Thyroid gland (tissue), 4 donors: Measurements from ENCODE around the gene NUCB2. TPM values are rescaled to one million over a fixed set of nuclear protein-coding genes. Genes with fewer than 3 reads are reported as not detected.
"Not testable (repeated sequence)": the region's sequence is repeated elsewhere in the genome, so short reads cannot be mapped to it uniquely, and the experiment has no call there.

ENCODE experiments used
- DNase-seq, 2 donors: peaks; one replicate each; pipeline ENCODE4 v3.0.0-alpha.2; 2019
- H3K27ac ChIP-seq, 3 donors: fragments of 200-600 bp; sonication (generic); 1 replicate in 2 of 3; 2 replicates in 1 of 3; pipeline ENCODE4 v1.5.1; 2016 to 2019; ENCODE audit warnings: mild to moderate bottlenecking in 1 of 3, moderate library complexity in 1 of 3
- H3K27me3 ChIP-seq: fragments of 200-600 bp; sonication (generic); one replicate; pipeline ENCODE4 v1.5.1; 2019
- H3K36me3 ChIP-seq, 2 donors: fragments of 200-600 bp; sonication (generic); one replicate each; pipeline ENCODE4 v1.5.1; 2016 to 2019
- H3K4me1 ChIP-seq, 2 donors: fragments of 200-600 bp; sonication (generic); one replicate each; pipeline ENCODE4 v1.5.1; 2017 to 2019
- H3K4me3 ChIP-seq, 3 donors: fragments of 200-600 bp; sonication (generic); replicated peaks in 1 of 3; 1 replicate in 2 of 3; 2 replicates in 1 of 3; pipeline ENCODE4 v1.5.1; 2016; ENCODE audit warnings: mild to moderate bottlenecking in 1 of 3
- H3K9me3 ChIP-seq: fragments of 200-600 bp; sonication (generic); one replicate; pipeline ENCODE4 v1.5.1; 2017
- CTCF ChIP-seq, 6 experiments: fragments of 200-600 bp in 3 of 6; fragments of 450-650 bp in 3 of 6; sonication (generic) in 3 of 6; IDR thresholded peaks; one replicate each; pipeline ENCODE4 v1.5.1; 2016 to 2019; ENCODE audit warnings: antibody characterized with exemption in 6 of 6, mild to moderate bottlenecking in 2 of 6, inconsistent platforms in 1 of 6, moderate library complexity in 1 of 6
- POLR2A ChIP-seq, 2 donors: fragments of 450-650 bp; IDR thresholded peaks; one replicate each; pipeline ENCODE4 v1.6.1; 2017; ENCODE audit warnings: antibody characterized with exemption in 2 of 2, mild to moderate bottlenecking in 2 of 2, moderate library complexity in 1 of 2
- WGBS, 2 donors: methylation state at CpG; one replicate each; pipeline ENCODE4 v1.1.5; 2017; 5-methylcytosine and 5-hydroxymethylcytosine counted together
- intact Hi-C: fragments of 100-400 bp; cut with DNase I; formaldehyde crosslinking; loops from one replicate; pipeline ENCODE4 v1.15.1; 2023
- total RNA-seq, 4 donors: library from RNA; depleted of rRNA; stranded (reverse); fragments of >200 nt; gene quantifications; one replicate each; pipeline ENCODE4 v1.2.3, GENCODE V29; 2016

Gene NUCB2
- 100 to 1,000 TPM in 3 of 4 donors, 10 to 100 TPM in 1; 73.2 to 152 (median 113) TPM for total RNA-seq

- Histone ChIP-seq H3K27me3 (no peaks in the 10 kb centered on the region), H3K4me3 (peak within 1 kb of the TSS; percentile 45 to 92 (median 76)), H3K9me3 (no peaks in the 10 kb centered on the region), H3K27ac (peak within 1 kb of the TSS; percentile 70 to 91 (median 76)), H3K36me3 (no peaks in the 10 kb centered on the region), H3K4me1 (peaks cover 0 to 4% of the 10 kb centered on the region in 2 donors)
- DNase-seq: peak; percentile 98
- no peak for TF ChIP-seq CTCF (IDR thresholded peaks at IDR 0.05)
- TF ChIP-seq POLR2A (IDR thresholded peaks at IDR 0.05): peak in 1 of 2 donors; percentile 94
- intact Hi-C loops: no loop called here
- 0% methylated on average over 18 to 49 of the region's 75 CpGs for WGBS, 2 donors
These were observed at the start of gene NUCB2 for GRCh38 chr11:17276236-17277023. TSS of gene NUCB2 (plus strand) at chr11:17276739. CDS start at chr11:17295324, 18,585 bp downstream.

- DNase-seq, H3K27ac ChIP-seq, H3K36me3 ChIP-seq, H3K4me3 ChIP-seq, H3K4me1 ChIP-seq, H3K9me3 ChIP-seq, intact Hi-C loops, H3K27me3 ChIP-seq: not testable (repeated sequence)
- WGBS, 2 donors: 93 to 96% methylated on average over 17 to 36 of the region's 38 CpGs
These were observed 48.2 kb upstream of the NUCB2 start for GRCh38 chr11:17228186-17228925.

GRCh38 chr11:17229481-17230152 is 46.9 kb upstream of the NUCB2 start:
- intact Hi-C loops: loop anchor here (10.0 kb wide), 1 partner anchor 275 kb away; no protein-coding TSS in a partner anchor
- Histone ChIP-seq H3K27ac (no peak overlapping the region), H3K27me3 (no peaks in the 10 kb centered on the region), H3K36me3 (no peaks in the 10 kb centered on the region), H3K4me1 (peaks cover 0 to 7% of the 10 kb centered on the region in 2 donors), H3K9me3 (no peaks in the 10 kb centered on the region), H3K4me3 (no peak overlapping the region)
- no peak for DNase-seq
- TF ChIP-seq CTCF (IDR thresholded peaks at IDR 0.05) (no peak), POLR2A (IDR thresholded peaks at IDR 0.05) (no peak)
- WGBS, 2 donors: 77 to 78% methylated on average over 7 of the region's 7 CpGs

- Histone ChIP-seq H3K4me3 (no peak overlapping the region), H3K27ac (no peak overlapping the region), H3K4me1 (no peaks in the 10 kb centered on the region), H3K36me3 (no peaks in the 10 kb centered on the region), H3K9me3 (no peaks in the 10 kb centered on the region), H3K27me3 (no peaks in the 10 kb centered on the region)
- WGBS, 2 donors: 78 to 86% methylated on average over 3 of the region's 3 CpGs
- no peak for DNase-seq
- intact Hi-C loops: loop anchor here (10.0 kb wide), 1 partner anchor 274 kb away; no protein-coding TSS in a partner anchor
- TF ChIP-seq POLR2A (IDR thresholded peaks at IDR 0.05): no peak
- no peak for TF ChIP-seq CTCF (IDR thresholded peaks at IDR 0.05)
These were observed 45.4 kb upstream of the NUCB2 start for GRCh38 chr11:17230867-17231851.
